GM18909 (cell line): ENCODE data around the gene ABHD14A.
"Not testable (repeated sequence)": the region's sequence is repeated elsewhere in the genome, so short reads cannot be mapped to it uniquely, and the experiment has no call there.

Source experiments
- ATAC-seq: cut with Tn5 transposase; IDR thresholded peaks from one replicate; pipeline ENCODE4 v1.9.1; 2021; ENCODE audit warnings: mild to moderate bottlenecking; ENCODE audit not compliant: unreplicated experiment, poor library complexity

Gene ABHD14A

GRCh38 chr3:51990501-51990971 is 15.7 kb downstream of the ABHD14A start:
- not testable (repeated sequence) for ATAC-seq

- no peak for ATAC-seq
Observed at GRCh38 chr3:51992017-51992682, 17.3 kb downstream of the ABHD14A start.

- not testable (repeated sequence) for ATAC-seq
Observed at GRCh38 chr3:51993657-51994056, 18.8 kb downstream of the ABHD14A start.

- ATAC-seq = no peak
Observed at GRCh38 chr3:51994530-51994929, 19.7 kb downstream of the ABHD14A start.

GRCh38 chr3:51995346-51996163 is 20.7 kb downstream of the ABHD14A start, which contains the start of gene RPL29:
RPL29 (minus strand) TSS chr3:51995895; CDS start chr3:51995461, 434 bp downstream.
- peak; percentile 77 for ATAC-seq

- ATAC-seq = no peak
Observed at GRCh38 chr3:51997172-51997571, 22.3 kb downstream of the ABHD14A start.

GRCh38 chr3:51997935-51998596 is 23.2 kb downstream of the ABHD14A start:
- no peak for ATAC-seq

- no peak for ATAC-seq
Observed at GRCh38 chr3:51998774-51999173, 23.9 kb downstream of the ABHD14A start.

GRCh38 chr3:51999846-52000245 is 25.0 kb downstream of the ABHD14A start:
- no peak for ATAC-seq

- ATAC-seq = peak; percentile 74
Observed at GRCh38 chr3:52001443-52001974, 26.6 kb downstream of the ABHD14A start.

- no peak for ATAC-seq
Observed at GRCh38 chr3:52002748-52003147, 27.9 kb downstream of the ABHD14A start.

GRCh38 chr3:52004163-52004787 is 29.4 kb downstream of the ABHD14A start:
- ATAC-seq = no peak

GRCh38 chr3:52004906-52005395 is 30.1 kb downstream of the ABHD14A start:
- no peak for ATAC-seq

- no peak for ATAC-seq
Observed at GRCh38 chr3:52005571-52005986, 30.7 kb downstream of the ABHD14A start.

GRCh38 chr3:52006017-52006819 is 31.4 kb downstream of the ABHD14A start:
- ATAC-seq = no peak

- no peak for ATAC-seq
Observed at GRCh38 chr3:52006820-52007133, 31.9 kb downstream of the ABHD14A start.

- no peak for ATAC-seq
Observed at GRCh38 chr3:52007291-52007690, 32.4 kb downstream of the ABHD14A start.

- no peak for ATAC-seq
Observed at GRCh38 chr3:52010431-52010830, 35.6 kb downstream of the ABHD14A start.

- no peak for ATAC-seq
Observed at GRCh38 chr3:52012699-52013098, 37.8 kb downstream of the ABHD14A start.
